Vagina (tissue), 2 donors: Measurements from ENCODE around the gene IFNL3. TPM values are rescaled to one million over a fixed set of nuclear protein-coding genes. Genes with fewer than 3 reads are reported as not detected.

Experiments
- DNase-seq, 2 donors: peaks; one replicate each; pipeline ENCODE4 v3.0.0-alpha.2; 2017; ENCODE audit errors: extremely low spot score in 2 of 2
- H3K27ac ChIP-seq: fragments of 200-600 bp; sonication (generic); one replicate; pipeline ENCODE4 v1.5.1; 2019
- H3K27me3 ChIP-seq: fragments of 200-600 bp; sonication (generic); one replicate; pipeline ENCODE4 v1.5.1; 2019
- H3K36me3 ChIP-seq, 2 donors: fragments of 200-600 bp; sonication (generic); one replicate each; pipeline ENCODE4 v1.5.1; 2017 to 2019
- H3K4me1 ChIP-seq: fragments of 200-600 bp; sonication (generic); one replicate; pipeline ENCODE4 v1.5.1; 2019
- H3K4me3 ChIP-seq, 2 donors: fragments of 200-600 bp; sonication (generic); 1 replicate in 1 of 2; 2 replicates in 1 of 2; pipeline ENCODE4 v1.5.1; 2016 to 2019
- H3K9me3 ChIP-seq: fragments of 200-600 bp; sonication (generic); one replicate; pipeline ENCODE4 v1.5.1; 2019
- CTCF ChIP-seq, 3 experiments: fragments of 450-650 bp in 2 of 3; fragments of 200-600 bp in 1 of 3; sonication (generic) in 1 of 3; IDR thresholded peaks; one replicate each; pipeline ENCODE4 v1.5.1; 2017 to 2019; ENCODE audit warnings: antibody characterized with exemption in 3 of 3, mild to moderate bottlenecking in 2 of 3, moderate library complexity in 2 of 3
- POLR2A ChIP-seq, 2 donors: fragments of 450-650 bp; IDR thresholded peaks; one replicate each; pipeline ENCODE4 v1.6.1; 2017; ENCODE audit warnings: antibody characterized with exemption in 2 of 2, mild to moderate bottlenecking in 2 of 2, moderate library complexity in 2 of 2
- POLR2AphosphoS5 ChIP-seq, 2 donors: sonication (generic); formaldehyde crosslinking; IDR thresholded peaks; one replicate each; pipeline ENCODE4 v1.9.0; 2017; ENCODE audit warnings: antibody characterized with exemption in 2 of 2, mild to moderate bottlenecking in 2 of 2, low read depth in 1 of 2; ENCODE audit not compliant: insufficient read depth in 1 of 2
- intact Hi-C: fragments of 100-400 bp; cut with DNase I; formaldehyde crosslinking; loops from one replicate; pipeline ENCODE4 v1.15.1; 2023
- total RNA-seq: library from RNA; depleted of rRNA; stranded (reverse); fragments of >200 nt; gene quantifications from one replicate; pipeline ENCODE4 v1.2.3, GENCODE V29; 2016

Gene IFNL3
- total RNA-seq, 1 donor from 2014 or later, result not detected

DNA sequence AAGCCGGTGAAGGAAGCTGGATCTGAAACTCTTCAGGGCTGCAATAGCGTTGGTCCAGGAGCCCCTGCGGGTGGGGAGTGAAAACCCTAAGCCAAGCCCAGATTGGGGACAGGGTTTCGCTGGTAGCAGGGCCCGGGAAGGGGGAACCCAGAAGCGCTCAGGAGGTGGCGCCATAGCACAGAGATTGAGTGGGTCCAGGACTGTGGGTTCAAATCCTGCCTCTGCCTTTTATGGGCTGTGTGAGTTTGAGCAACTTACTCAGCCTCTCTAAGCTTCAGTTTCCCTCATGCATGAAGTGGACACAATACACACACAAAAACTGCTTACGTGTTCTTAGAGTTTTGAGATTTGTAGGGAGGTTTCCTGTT is 32.4 kb downstream of the IFNL3 start:
- no peaks in the 10 kb centered on the region for H3K4me1 ChIP-seq
- H3K36me3 ChIP-seq, result no peaks in the 10 kb centered on the region
- H3K27ac ChIP-seq, result no peak overlapping the region
- no peaks in the 10 kb centered on the region for H3K9me3 ChIP-seq
- no peak overlapping the region for H3K4me3 ChIP-seq
- H3K27me3 ChIP-seq, result no peaks in the 10 kb centered on the region
- intact Hi-C loops, result no loop called here
- peak in 1 of 3 experiments; percentile 11 for TF ChIP-seq CTCF (IDR thresholded peaks at IDR 0.05)
- TF ChIP-seq POLR2AphosphoS5 (IDR thresholded peaks at IDR 0.05; ENCODE audit: insufficient read depth in 1 of 2, low read depth in 1 of 2), result no peak
- DNase-seq, result no peak

- intact Hi-C loops, result no loop called here
- Histone ChIP-seq H3K27ac (no peak overlapping the region), H3K4me1 (no peaks in the 10 kb centered on the region), H3K9me3 (no peaks in the 10 kb centered on the region), H3K27me3 (no peaks in the 10 kb centered on the region), H3K36me3 (no peaks in the 10 kb centered on the region), H3K4me3 (no peak overlapping the region)
- TF ChIP-seq POLR2A (IDR thresholded peaks at IDR 0.05) (no peak), CTCF (IDR thresholded peaks at IDR 0.05) (no peak), POLR2AphosphoS5 (IDR thresholded peaks at IDR 0.05; ENCODE audit: insufficient read depth in 1 of 2, low read depth in 1 of 2) (no peak)
- no peak for DNase-seq
Measured at GRCh38 chr19:39211731-39212374, 33.0 kb downstream of the IFNL3 start.

GRCh38 chr19:39209196-39209595 is 35.6 kb downstream of the IFNL3 start:
- intact Hi-C loops, result loop anchor here (10.0 kb wide), 1 partner anchor 1746 kb away; no protein-coding TSS in a partner anchor
- no peak overlapping the region for H3K27ac ChIP-seq
- no peaks in the 10 kb centered on the region for H3K9me3 ChIP-seq
- TF ChIP-seq POLR2A (IDR thresholded peaks at IDR 0.05), result no peak
- TF ChIP-seq POLR2AphosphoS5 (IDR thresholded peaks at IDR 0.05; ENCODE audit: insufficient read depth in 1 of 2, low read depth in 1 of 2), result no peak
- no peak for TF ChIP-seq CTCF (IDR thresholded peaks at IDR 0.05)
- no peaks in the 10 kb centered on the region for H3K4me1 ChIP-seq
- DNase-seq, result no peak
- H3K4me3 ChIP-seq, result no peak overlapping the region
- H3K27me3 ChIP-seq, result no peaks in the 10 kb centered on the region
- no peaks in the 10 kb centered on the region for H3K36me3 ChIP-seq

DNA sequence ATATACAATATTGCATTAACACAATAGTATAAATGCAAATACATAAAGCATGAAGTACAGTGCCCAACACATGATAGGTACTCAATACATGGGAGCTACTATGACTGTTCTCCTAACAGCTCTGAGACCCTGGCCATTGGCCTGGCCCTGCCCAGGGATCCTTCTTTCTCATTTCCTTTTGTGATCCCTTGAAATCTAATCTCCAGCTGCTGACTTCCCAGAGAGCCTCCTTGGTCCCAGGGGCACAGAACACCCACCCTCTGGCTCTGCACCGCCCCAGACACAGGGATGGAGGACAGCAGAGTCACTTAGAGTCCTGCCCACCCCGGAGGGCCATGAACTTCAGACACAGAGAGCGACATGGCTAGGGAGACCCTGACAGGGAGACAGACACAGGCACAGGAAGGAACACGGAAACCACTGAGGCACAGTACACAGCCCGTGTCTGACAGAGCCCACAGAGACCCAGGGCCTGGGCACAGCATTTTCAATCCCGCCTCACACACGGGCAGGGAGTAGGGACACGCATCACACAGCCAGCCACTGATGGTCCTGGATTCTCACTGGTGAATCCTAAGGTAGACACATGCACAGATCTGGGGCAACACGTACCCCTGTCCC is 36.5 kb downstream of the IFNL3 start:
- H3K36me3 ChIP-seq, result no peaks in the 10 kb centered on the region
- TF ChIP-seq CTCF (IDR thresholded peaks at IDR 0.05) (no peak), POLR2AphosphoS5 (IDR thresholded peaks at IDR 0.05; ENCODE audit: insufficient read depth in 1 of 2, low read depth in 1 of 2) (no peak), POLR2A (IDR thresholded peaks at IDR 0.05) (no peak)
- H3K4me3 ChIP-seq, result no peak overlapping the region
- no peaks in the 10 kb centered on the region for H3K9me3 ChIP-seq
- DNase-seq, result no peak
- intact Hi-C loops, result loop anchor here (10.0 kb wide), 1 partner anchor 1747 kb away; no protein-coding TSS in a partner anchor
- peaks cover 7% of the 10 kb centered on the region for H3K27me3 ChIP-seq
- no peak overlapping the region for H3K27ac ChIP-seq
- H3K4me1 ChIP-seq, result no peaks in the 10 kb centered on the region

- Histone ChIP-seq H3K27me3 (peaks cover 7% of the 10 kb centered on the region), H3K36me3 (no peaks in the 10 kb centered on the region), H3K9me3 (no peaks in the 10 kb centered on the region), H3K4me3 (no peak overlapping the region), H3K4me1 (no peaks in the 10 kb centered on the region), H3K27ac (no peak overlapping the region)
- intact Hi-C loops, result loop anchor here (10.0 kb wide), 1 partner anchor 1747 kb away; no protein-coding TSS in a partner anchor
- no peak for TF ChIP-seq CTCF (IDR thresholded peaks at IDR 0.05)
- TF ChIP-seq POLR2A (IDR thresholded peaks at IDR 0.05), result no peak
- TF ChIP-seq POLR2AphosphoS5 (IDR thresholded peaks at IDR 0.05; ENCODE audit: insufficient read depth in 1 of 2, low read depth in 1 of 2), result no peak
- no peak for DNase-seq
Measured at GRCh38 chr19:39207293-39207836, 37.4 kb downstream of the IFNL3 start.
